ENCODE measurements around the gene APOL2. TPM values are rescaled to one million over a fixed set of nuclear protein-coding genes. Genes with fewer than 3 reads are reported as not detected.

APOL2 gene
- total and polyA plus RNA-seq, 4 donors: 29.5 to 46.3 (median 35.3) TPM

- Histone ChIP-seq H3K9me3 (ENCODE audit: control insufficient read depth in 4 of 4, insufficient read depth in 3 of 4, low read length in 3 of 4) (no peaks in the 10 kb centered on the region), H3K4me3 (no peak overlapping the region), H3K36me3 (ENCODE audit: control insufficient read depth in 4 of 4, insufficient read depth in 4 of 4, low read length in 4 of 4) (peaks cover 0 to 25% (median 0%) of the 10 kb centered on the region in 4 donors), H3K4me1 (ENCODE audit: control insufficient read depth in 5 of 5, insufficient read depth in 5 of 5, low read length in 5 of 5) (peaks cover 3 to 23% (median 13%) of the 10 kb centered on the region in 5 donors), H3K27ac (ENCODE audit: low read depth in 1 of 2, low read length in 1 of 2) (peak overlapping the region in 1 of 2 donors; percentile 66), H3K27me3 (ENCODE audit: control insufficient read depth in 3 of 3, insufficient read depth in 3 of 3, low read length in 2 of 3) (no peaks in the 10 kb centered on the region), H3K9ac (ENCODE audit: insufficient read depth in 1 of 2, low read length in 2 of 2) (no peak overlapping the region)
- 72 to 80% methylated on average over 14 of the region's 14 CpGs for WGBS, 2 donors
- DNase-seq: no peak
- no peak for TF ChIP-seq CTCF (IDR thresholded peaks at IDR 0.05; ENCODE audit: control extremely low read depth, extremely low read depth)
- no peak for ATAC-seq (ENCODE audit: insufficient read depth, low FRiP score)
Observed at GRCh38 chr22:36259615-36260300, 20.4 kb upstream of the APOL2 start.

GRCh38 chr22:36258701-36259614 is 19.6 kb upstream of the APOL2 start:
- no peak for TF ChIP-seq CTCF (IDR thresholded peaks at IDR 0.05; ENCODE audit: control extremely low read depth, extremely low read depth)
- Histone ChIP-seq H3K9me3 (ENCODE audit: control insufficient read depth in 4 of 4, insufficient read depth in 3 of 4, low read length in 3 of 4) (no peaks in the 10 kb centered on the region), H3K4me3 (no peak overlapping the region), H3K27me3 (ENCODE audit: control insufficient read depth in 3 of 3, insufficient read depth in 3 of 3, low read length in 2 of 3) (no peaks in the 10 kb centered on the region), H3K27ac (ENCODE audit: low read depth in 1 of 2, low read length in 1 of 2) (peak overlapping the region in 1 of 2 donors; percentile 82), H3K36me3 (ENCODE audit: control insufficient read depth in 4 of 4, insufficient read depth in 4 of 4, low read length in 4 of 4) (peaks cover 0 to 24% (median 0%) of the 10 kb centered on the region in 4 donors), H3K9ac (ENCODE audit: insufficient read depth in 1 of 2, low read length in 2 of 2) (peak overlapping the region in 1 of 2 donors; percentile 28), H3K4me1 (ENCODE audit: control insufficient read depth in 5 of 5, insufficient read depth in 5 of 5, low read length in 5 of 5) (peaks cover 3 to 28% (median 13%) of the 10 kb centered on the region in 5 donors)
- ATAC-seq (ENCODE audit: insufficient read depth, low FRiP score): peak; percentile 20
- WGBS, 2 donors: 31 to 34% methylated on average over 16 of the region's 16 CpGs
- DNase-seq: peak; percentile 79 to 82 (median 81)

- H3K27me3 ChIP-seq (ENCODE audit: control insufficient read depth in 3 of 3, insufficient read depth in 3 of 3, low read length in 2 of 3): no peaks in the 10 kb centered on the region
- peaks cover 0 to 23% (median 0%) of the 10 kb centered on the region in 4 donors for H3K36me3 ChIP-seq (ENCODE audit: control insufficient read depth in 4 of 4, insufficient read depth in 4 of 4, low read length in 4 of 4)
- peaks cover 3 to 35% (median 17%) of the 10 kb centered on the region in 5 donors for H3K4me1 ChIP-seq (ENCODE audit: control insufficient read depth in 5 of 5, insufficient read depth in 5 of 5, low read length in 5 of 5)
- H3K9me3 ChIP-seq (ENCODE audit: control insufficient read depth in 4 of 4, insufficient read depth in 3 of 4, low read length in 3 of 4): no peaks in the 10 kb centered on the region
- H3K27ac ChIP-seq (ENCODE audit: low read depth in 1 of 2, low read length in 1 of 2): peak overlapping the region in 1 of 2 donors; percentile 82
- H3K9ac ChIP-seq (ENCODE audit: insufficient read depth in 1 of 2, low read length in 2 of 2): no peak overlapping the region
- DNase-seq: no peak
- ATAC-seq (ENCODE audit: insufficient read depth, low FRiP score): no peak
- WGBS, 2 donors: 82 to 89% methylated on average over 13 of the region's 13 CpGs
- no peak overlapping the region for H3K4me3 ChIP-seq
- TF ChIP-seq CTCF (IDR thresholded peaks at IDR 0.05; ENCODE audit: control extremely low read depth, extremely low read depth): no peak
Observed at GRCh38 chr22:36257948-36258670, 18.8 kb upstream of the APOL2 start.
